Endothelial cell of umbilical vein (primary cell): Measurements from ENCODE around the gene PTDSS2.

ENCODE experiments used
- CTCF ChIP-seq, 2 donors: IDR thresholded peaks; 1 replicate in 1 of 2; 2 replicates in 1 of 2; pipeline ENCODE4 v1.5.1; 2011; ENCODE audit warnings: low read length in 2 of 2, mild to moderate bottlenecking in 2 of 2, moderate library complexity in 2 of 2, control low read depth in 1 of 2, inconsistent platforms in 1 of 2, low read depth in 1 of 2; ENCODE audit not compliant: insufficient read depth in 1 of 2; ENCODE audit errors: extremely low read depth in 1 of 2
- EZH2 ChIP-seq: IDR thresholded peaks from 2 replicates; pipeline ENCODE4 v1.6.1; 2012; ENCODE audit warnings: borderline replicate concordance, low read depth, mild to moderate bottlenecking, moderate library complexity, low read length, inconsistent platforms; ENCODE audit not compliant: severe bottlenecking
- JUN ChIP-seq: IDR thresholded peaks from 2 replicates; pipeline ENCODE4 v1.6.1; 2011; ENCODE audit warnings: borderline replicate concordance, low read depth; ENCODE audit not compliant: insufficient read length, insufficient read depth
- POLR2A ChIP-seq: IDR thresholded peaks from 2 replicates; pipeline ENCODE4 v1.6.1; 2012; ENCODE audit warnings: low read depth, mild to moderate bottlenecking, control low read depth, low read length
- POLR2AphosphoS5 ChIP-seq: IDR thresholded peaks from 2 replicates; pipeline ENCODE4 v1.6.1; 2012; ENCODE audit warnings: low read depth, mild to moderate bottlenecking, control low read depth, low read length, moderate library complexity; ENCODE audit not compliant: insufficient read depth

GRCh38 chr11:403021-403760, 46.9 kb upstream of the PTDSS2 start:
- no peak for TF ChIP-seq CTCF (IDR thresholded peaks at IDR 0.05; ENCODE audit: extremely low read depth in 1 of 2, insufficient read depth in 1 of 2, low read depth in 1 of 2, low read length in 2 of 2)
- TF ChIP-seq POLR2AphosphoS5: no peak
- TF ChIP-seq JUN: no peak
- no peak for TF ChIP-seq EZH2
- TF ChIP-seq POLR2A: no peak
